HG03060 (cell line): ENCODE results near the gene SLC26A1.

ENCODE experiments used
- ATAC-seq: cut with Tn5 transposase; IDR thresholded peaks from one replicate; pipeline ENCODE4 v1.9.1; 2021; ENCODE audit warnings: low read depth, moderate number of reproducible peaks; ENCODE audit not compliant: unreplicated experiment

SLC26A1 gene, protein sequence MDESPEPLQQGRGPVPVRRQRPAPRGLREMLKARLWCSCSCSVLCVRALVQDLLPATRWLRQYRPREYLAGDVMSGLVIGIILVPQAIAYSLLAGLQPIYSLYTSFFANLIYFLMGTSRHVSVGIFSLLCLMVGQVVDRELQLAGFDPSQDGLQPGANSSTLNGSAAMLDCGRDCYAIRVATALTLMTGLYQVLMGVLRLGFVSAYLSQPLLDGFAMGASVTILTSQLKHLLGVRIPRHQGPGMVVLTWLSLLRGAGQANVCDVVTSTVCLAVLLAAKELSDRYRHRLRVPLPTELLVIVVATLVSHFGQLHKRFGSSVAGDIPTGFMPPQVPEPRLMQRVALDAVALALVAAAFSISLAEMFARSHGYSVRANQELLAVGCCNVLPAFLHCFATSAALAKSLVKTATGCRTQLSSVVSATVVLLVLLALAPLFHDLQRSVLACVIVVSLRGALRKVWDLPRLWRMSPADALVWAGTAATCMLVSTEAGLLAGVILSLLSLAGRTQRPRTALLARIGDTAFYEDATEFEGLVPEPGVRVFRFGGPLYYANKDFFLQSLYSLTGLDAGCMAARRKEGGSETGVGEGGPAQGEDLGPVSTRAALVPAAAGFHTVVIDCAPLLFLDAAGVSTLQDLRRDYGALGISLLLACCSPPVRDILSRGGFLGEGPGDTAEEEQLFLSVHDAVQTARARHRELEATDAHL

DNA sequence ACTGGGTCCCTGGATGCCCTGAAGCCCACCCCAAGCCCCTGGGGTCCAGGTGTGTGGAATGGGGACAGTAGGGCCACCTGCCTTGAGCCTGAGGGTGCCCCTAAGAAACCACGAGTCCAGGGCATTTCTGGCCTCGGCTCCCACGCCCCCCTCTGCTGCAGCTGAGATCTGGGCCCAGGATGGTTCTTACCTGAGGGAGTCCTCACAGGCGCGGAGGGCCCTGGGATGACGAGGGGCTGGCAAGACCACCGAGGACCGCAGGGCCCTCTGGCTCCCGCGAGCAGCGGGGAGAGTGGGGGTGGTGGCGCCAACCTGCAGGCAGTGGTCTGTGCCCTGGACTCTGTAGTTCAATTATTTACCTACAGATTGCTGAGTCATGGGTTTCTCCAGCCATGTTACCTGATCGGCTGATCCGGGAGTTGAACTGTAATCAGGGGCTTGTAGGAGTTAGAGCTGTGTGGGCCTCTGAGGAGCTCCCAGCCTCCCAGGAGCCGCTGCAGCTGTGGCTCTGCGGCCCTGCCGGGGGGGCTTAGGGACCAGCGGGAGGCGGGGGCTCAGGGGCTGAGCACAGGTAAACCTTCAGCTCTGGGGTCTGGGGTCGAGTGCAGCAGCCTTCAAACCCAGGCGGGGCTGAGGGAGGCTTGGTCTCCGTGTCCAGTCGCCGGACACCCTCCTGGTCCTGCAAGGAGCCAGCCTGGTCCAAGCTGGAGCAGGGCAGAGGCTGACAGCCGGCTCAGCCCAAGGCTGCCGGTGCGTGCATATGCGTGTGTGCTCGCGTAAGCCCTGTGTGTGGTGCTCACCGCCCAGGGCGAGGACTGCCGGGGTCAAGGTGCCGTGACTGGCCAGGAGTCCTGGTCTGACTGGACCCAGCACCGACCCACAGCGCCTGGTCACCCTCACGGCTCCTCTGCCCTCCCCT is at the start of gene SLC26A1:
Gene SLC26A1, minus strand, starts transcription at position 294 of the 919 bp plus-strand sequence. CDS start 1,701 bp downstream, outside the sequence.
- no peak for ATAC-seq

DNA sequence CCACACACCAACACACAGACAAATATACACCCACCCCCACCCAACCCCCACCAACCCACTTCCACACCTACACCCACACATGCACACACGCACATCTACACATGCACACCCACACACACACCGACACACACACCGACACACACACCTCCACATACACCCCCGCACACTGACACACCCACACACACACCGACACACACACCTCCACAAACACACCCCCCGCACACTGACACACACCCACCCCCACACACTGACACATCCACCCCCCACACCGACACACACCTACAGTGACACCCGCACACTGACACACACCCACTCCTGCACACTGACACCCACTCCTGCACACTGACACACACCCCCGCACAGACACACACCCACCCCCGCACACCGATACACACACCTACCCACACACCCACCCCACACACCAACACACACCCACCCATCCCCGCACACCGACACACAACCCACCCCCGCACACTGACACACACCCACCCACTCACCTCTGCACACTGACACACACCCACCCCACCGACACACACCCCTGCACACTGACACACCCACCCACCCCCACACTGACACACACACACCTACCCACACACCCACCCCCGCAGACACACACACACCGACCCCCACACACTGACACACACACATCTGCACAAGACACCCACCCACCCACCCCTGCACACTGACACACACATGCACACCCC is 49.3 kb upstream of the SLC26A1 start:
- no peak for ATAC-seq

DNA sequence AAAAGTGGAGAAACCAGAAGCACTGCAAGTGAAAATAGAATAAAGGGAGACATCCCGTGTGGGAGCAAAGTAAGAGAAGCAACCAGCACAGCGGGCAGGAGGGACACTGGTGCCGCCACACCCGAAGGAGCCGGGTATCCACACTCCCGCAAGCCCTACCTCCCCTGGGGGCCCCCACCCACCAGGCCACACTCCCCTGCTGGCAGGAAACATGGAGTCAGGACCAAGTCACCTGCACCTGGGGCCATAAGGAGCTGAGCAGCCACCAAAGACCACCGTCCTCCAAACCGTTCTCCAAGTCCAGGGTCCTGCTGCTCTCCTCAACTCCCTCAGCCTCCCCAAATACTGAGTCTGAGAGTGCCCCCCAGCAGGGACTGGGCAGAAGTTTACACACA is 48.7 kb upstream of the SLC26A1 start:
- ATAC-seq, result no peak

DNA sequence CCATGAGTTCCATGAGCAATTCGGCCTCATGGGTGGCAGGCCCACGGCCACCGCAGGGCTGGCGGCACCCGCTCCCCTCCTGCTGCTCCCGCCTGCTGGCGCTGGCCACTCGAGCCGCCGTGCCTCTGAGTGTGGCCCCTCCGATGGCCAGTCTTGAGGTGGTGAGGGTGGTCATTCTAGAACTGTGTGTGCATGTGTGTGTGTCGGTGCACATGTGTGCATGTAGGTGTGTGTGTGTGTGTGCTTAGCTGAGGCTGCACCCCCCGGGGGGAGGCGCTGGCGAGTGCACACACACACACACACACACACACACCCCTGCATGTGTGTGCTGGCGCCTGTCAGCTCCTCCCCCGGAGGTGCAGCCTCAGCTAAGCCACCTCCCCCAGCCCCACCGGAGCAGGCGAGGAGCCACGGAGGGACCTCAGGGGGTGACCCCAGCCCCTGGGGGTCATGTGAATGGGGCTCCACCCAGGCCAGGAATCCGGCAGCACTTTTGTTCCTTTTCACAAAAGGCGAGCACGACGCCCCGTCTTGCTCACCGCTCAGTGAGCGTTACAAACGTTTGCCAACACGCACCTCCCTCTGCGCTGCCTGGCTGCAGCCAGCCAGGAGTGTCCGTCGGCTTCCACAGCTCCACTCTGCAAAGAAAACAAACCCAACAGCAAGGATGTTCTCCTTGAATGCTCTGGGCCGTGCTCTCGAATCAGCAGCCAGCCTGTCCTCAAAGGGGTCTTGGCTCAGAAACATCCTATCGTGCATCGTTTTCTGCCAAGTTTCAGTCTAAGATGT is 48.1 kb upstream of the SLC26A1 start:
- ATAC-seq, result no peak

DNA sequence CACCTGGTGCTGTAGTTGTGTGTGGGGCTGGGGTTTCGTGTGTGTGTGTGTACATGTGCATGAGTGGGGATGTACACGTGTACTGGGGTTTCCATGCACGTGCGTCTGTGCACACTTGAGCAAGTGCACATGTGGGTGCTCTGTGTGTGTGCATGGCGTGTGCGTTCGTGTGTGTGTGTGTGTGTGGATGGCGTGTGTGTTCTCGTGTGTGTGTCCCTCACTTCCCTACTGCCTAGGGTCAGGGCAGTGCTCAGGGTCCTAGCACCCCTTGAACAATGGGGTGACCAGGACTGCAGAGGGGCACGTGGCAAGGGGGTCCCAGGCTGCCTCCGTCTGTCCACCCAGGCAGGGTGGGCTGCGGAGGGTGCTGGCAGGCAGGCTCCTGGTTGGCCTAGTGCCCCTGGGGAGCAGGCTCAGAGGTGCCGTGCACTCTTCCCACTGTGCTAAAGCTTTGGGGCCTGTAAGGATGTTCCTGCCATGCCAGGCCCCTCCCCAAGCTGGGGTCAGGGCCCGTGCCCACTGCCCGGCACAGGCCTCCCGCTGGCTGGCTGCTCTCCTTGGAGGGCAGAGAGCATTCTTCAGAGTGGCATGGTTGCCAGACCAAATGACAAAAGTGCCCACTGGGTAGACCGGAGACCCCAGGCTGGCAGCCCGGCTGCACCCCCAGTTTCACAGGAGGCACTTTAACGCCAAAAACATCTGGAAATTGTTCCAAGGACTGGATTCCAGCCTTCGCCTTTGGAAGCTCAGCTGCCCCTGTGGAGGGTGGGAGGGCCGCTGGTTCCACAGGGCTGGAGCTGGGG is 47.3 kb upstream of the SLC26A1 start:
- no peak for ATAC-seq

DNA sequence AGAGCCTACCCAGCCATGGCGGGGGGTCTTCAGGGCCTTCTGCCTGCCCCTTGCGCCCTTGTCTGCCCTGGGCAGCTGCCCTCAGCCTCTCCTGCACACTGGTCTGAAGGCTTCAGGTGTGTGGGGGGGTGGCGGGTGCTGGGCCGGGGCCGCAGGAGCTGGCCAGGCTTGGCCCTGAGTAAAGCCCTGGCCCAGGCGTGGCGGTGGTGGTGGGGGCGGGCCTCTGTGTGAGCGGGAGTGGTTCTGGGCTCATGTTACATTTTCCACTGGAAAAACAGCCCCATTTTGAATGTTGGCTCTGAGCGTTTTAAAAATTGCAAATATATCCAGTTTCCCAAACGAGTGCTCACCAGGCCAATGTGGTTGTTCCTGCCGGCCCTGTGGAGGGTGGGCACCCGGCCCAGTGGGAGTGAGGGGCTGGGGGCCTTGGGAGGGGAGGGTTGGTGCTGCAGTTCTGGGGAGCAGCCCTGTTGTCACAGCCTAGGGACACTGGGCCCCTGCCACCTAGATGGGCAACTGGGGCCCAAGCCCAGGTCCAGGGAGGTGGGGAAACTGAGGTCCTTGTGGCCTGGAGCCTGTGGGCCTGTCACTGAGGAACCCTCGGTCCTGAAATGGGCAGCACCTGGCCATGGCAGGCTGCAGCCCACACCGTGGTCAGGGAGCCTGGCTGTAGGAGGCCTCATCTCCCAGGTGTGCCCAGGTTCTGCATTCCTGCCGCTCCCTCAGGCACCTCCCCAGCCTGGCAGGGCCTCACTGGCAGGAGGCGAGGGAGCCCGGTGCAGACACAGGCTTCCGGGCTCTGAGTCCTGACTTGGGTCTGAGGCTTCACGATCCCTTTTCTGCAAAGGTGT is 46.5 kb upstream of the SLC26A1 start:
- no peak for ATAC-seq

DNA sequence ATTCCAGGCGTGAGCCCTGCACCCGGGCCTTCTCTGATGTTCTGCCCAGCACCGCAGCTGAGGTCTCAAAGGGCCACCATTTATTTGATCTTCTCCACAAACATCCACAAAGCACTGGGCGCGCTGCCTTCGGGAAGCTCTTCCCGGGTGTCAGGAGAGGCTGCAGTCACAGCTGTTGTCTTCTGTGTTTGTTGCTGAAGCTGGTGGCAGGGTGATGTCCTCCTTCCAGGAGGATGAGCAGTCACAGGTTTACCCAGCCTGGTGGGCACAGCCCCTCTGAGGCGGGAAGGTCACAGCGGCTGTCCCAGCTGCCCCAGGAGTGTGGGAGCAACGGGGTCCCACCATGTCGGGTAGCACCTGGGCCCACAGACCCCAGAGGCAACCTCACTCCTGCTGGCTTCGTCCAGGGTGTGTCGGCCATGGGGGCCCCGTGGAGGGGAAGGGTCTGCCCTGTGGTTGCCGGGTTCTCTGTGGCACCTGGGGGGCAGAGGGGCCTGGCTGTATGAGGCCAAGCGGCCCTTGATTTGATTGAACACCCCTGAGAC is 45.8 kb upstream of the SLC26A1 start:
- ATAC-seq, result no peak

DNA sequence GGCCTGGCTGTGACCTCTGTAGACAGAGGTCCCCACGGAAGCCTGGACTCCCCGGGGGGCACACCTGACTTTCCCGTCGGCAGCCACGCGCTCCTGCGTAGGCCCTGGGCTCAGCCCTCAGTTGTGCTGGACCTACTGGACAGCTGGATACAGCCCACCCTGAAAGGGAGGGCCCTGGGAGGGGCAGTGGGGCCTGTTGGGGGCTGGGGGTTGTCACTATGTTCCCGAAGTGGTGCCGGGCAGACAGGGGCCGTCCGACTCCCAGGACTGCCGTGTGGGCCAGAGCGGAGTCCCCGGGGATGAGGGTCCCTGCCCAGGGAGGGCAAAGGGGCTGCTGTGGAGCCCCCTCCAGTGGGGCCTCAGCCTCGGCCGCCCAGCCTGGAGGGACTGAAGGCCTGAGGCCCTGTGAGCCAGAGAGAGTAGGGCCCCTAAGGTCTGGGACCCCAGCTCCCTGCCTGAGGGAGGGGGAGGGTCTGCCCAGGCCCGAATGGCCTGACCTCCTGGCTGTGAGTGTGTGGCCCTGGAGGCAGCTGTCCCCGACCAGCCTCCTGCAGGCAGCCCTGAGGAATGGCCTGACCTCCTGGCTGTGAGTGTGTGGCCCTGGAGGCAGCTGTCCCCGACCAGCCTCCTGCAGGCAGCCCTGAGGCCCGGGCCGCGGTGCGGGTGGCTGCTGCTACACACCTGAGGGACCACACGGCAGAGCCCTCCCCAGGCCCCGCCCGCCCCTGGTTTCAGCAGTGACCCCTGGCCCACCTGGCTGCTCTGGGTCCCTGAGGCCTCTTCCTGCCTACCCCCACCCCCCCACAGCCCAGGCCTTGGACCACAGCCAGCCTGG is 44.0 kb upstream of the SLC26A1 start:
- ATAC-seq, result no peak

DNA sequence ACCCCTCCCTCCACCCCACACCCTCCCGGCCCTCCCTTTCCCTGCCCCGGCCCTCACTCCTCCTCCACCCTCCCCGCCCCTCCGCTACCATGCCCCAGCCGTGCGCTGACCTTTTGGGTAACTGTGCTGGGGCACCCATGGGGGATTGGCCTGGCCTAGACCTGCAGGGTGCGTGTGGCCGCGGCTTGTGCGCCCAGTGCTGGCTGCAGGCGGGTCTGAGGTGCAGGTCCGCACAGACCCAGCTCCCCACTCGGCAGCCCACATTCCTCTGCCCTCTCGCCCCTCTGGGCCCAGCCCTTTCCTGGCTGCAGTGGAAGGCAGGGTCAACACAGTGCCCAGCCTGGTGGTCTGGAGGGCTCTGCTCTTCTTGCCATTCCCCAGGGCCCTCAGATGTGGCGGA is 42.9 kb upstream of the SLC26A1 start:
- no peak for ATAC-seq

DNA sequence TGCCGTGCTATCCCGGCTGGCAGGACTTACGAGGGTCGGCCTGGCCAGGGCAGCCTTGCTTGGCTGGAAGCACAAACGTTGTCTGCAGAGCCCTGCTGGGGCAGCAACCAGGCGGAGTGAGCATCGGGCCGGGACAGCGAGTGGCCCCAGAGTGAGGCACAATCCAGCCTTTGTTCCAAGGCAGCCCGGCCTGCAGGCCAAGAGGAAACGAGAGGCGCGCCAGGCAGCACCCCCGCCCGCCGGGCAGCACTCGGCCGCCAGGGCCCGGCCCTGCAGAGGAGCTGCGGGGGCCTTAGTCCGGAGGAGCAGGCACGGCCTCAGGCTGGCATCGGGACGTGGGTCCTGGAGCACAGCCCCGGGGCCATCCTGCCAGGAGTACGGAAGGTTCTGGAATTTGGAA is 42.3 kb upstream of the SLC26A1 start:
- no peak for ATAC-seq

DNA sequence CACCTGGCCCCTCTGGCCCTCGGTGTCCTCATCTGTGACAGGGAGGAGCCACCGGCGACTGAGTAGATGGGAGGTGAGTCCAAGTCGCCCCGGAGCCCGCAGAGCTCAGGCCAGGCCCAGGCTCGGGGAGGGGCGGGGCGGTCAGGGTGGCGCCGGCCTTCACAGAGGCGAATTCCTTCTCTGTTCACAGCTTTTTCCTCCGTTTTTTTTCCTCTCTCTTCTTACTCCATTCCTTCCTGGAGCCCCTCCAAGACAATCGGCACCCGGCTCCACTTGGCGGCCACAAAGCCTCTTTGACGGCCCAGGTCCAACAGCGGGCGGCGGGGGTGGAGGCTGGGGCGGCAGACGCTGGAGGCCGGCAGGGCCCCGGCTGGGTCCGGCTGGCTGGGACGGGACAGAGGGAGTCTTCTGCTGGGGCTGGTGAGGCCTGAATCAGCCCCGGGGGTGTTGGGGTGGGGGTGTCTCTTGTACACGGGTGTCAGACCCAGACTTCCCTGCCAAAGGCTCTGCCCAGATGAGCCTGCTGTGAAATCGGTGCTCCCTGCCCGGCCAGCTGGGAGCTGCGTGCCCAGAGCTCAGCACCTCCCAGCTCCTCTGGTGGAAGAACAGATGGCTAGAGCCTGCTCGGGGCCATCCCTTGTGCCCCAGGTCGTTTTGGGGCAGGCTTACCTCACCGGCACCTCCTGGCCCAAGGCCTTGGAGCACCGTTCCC is 40.8 kb upstream of the SLC26A1 start:
- ATAC-seq, result no peak

DNA sequence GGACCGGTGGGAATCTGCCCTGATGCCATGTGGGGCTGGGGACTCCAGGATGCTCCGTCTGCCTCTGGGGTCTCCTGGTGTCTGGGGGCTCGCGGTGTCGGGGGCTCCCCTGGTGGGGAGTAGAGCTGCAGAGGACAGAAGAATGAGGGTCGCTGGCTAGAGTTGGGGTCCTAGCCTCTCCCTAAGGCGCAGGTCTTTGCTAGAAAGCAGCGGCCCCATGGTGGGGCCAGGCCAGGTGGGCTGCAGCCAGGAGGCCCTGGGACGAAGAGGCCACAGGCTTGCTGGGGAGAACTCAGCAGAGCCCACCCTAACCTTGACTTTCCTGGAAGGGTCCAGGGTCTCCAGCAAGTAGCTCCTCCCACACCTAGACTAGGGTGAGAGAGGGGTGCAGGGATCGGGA is 39.7 kb upstream of the SLC26A1 start:
- no peak for ATAC-seq

DNA sequence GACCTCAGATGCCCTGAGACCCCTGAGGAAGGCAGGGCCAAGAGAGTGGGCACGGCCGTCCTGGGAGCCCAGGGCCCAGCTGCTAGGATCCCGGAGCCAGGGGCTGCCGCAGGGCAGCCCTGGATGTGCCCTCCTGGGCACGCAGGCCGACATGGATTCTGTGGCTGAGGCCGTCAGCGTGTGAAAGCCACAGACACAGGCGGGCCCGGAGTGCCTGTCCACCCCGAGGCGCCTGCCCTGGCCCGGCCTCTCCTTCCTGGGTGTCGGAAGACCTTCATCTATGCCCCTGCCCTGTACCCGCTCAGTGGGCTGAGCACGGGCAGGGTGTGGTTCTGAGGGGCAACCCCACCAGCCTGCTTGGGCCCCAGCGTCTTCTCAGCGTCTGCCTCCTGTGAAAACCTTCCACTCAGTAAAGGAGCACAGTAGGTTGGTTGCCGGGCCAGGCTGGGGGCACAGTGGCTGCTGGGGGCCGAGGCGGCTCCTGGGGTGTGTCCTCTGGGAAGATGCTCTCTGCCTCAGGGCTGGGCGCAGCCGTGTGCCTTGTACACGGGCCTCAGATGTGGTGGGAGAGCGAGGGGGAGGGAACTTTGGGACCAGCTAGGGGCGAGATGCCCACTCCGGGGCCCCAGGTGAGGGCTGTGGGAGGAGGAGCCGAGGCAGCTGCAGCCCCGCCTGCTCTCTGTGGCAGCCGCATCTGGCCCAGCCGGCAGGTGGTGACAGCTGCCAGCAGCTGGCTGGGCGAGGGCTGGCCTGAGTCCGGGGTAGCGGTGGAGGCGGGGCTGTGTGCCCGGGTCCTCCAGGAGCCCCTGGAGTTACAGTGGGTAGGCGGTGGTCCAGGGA is 39.0 kb upstream of the SLC26A1 start:
- ATAC-seq, result no peak

DNA sequence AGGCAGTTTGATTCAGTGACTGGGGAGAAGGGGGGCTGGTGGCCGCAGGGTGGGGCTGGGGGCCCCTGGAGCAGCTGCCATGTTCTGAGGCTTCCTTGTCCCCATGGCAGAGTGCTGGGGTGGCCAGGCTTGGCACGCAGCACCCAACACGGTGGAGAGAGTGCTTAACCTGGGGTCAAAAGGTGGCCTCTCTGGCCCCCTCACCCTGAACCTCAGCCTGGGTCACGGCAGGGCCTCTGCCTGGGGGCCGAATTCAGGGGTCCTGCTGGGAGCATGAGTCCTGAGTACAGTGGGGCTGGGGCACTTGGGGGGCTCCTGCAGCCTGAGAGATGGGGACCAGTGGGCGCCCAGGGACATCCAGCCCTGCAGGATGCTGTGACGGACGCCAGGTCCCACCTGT is 38.1 kb upstream of the SLC26A1 start:
- no peak for ATAC-seq

DNA sequence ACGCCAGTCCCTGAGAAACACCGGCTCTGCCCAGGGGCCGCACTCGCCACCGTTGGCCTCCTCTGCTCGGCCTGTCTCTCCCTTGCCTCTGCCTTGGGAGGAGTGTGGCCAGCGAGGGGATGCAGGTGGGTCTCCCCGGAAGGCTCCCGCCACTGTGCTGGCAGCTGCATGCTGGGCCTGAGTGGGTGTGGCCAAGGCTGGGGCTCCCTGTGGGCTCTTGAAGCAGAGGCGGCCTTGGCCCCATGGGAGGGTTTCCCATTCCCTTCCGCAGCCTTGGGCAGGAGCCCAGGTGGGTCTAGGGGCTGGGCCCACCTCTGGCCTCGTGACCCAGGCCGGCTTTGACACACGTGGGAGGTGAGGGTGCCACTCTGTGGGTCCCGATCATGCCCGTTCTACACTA is 37.4 kb upstream of the SLC26A1 start:
- ATAC-seq, result no peak
